Nasal cavity respiratory epithelium epithelial cell of viscerocranial mucosa (primary cell): ENCODE results near the gene C7orf33. TPM values are rescaled to one million over a fixed set of nuclear protein-coding genes. Genes with fewer than 3 reads are reported as not detected.

Experiments used
- total RNA-seq: library from RNA; depleted of rRNA; stranded (reverse); fragments of >200 nt; gene quantifications from 2 replicates; pipeline ENCODE4 v1.2.3, GENCODE V29; 2014

The C7orf33 gene, protein sequence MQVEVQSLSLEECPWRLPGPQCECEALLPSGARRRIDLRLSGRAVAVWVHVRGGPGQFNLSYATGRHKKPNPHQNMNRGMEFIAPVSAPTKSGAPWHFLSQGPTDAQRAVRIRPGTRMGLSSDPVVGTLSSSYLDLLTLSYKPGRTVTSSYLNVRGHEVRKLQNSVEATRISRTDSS
- total RNA-seq, result not detected in 2 replicates

GRCh38 chr7:148590471-148590870 lies at the start of gene C7orf33:
C7orf33 (plus strand) TSS chr7:148590766; CDS start chr7:148590926, 160 bp downstream.

Other genes with a start within 250 kb of the C7orf33 start
- 69.4 and 90.1 TPM in 2 replicates for gene CUL1, start 108.1 kb downstream of the C7orf33 start, total RNA-seq